ENCODE results near the gene EYA2. TPM values are rescaled to one million over a fixed set of nuclear protein-coding genes. Genes with fewer than 3 reads are reported as not detected.
"Not testable (repeated sequence)": the region's sequence is repeated elsewhere in the genome, so short reads cannot be mapped to it uniquely, and the experiment has no call there.

The EYA2 gene
- total RNA-seq, 1 donor from 2014 or later = 0.62 TPM

- no peak for ATAC-seq (ENCODE audit: low read depth)
- no peaks in the 10 kb centered on the region for H3K36me3 Mint-ChIP-seq (ENCODE audit: low read depth)
- H3K4me1 Mint-ChIP-seq = no peaks in the 10 kb centered on the region
- POLR2A ChIA-PET = no interaction called here
- intact Hi-C loops (cut with micrococcal nuclease) = no loop called here
- peaks cover 10% of the 10 kb centered on the region for H3K9me3 Mint-ChIP-seq
- DNase-seq = no peak
- CTCF ChIA-PET = no interaction called here
- H3K27me3 Mint-ChIP-seq = peaks cover 2% of the 10 kb centered on the region
- no peak overlapping the region for H3K27ac Mint-ChIP-seq
- no peak for TF ChIP-seq CTCF (IDR thresholded peaks at IDR 0.05)
- H3K4me3 Mint-ChIP-seq = no peak overlapping the region
Measured at GRCh38 chr20:46960536-46960935, 65.9 kb downstream of the EYA2 start.

- H3K9me3 Mint-ChIP-seq; intact Hi-C loops (cut with micrococcal nuclease); H3K27me3 Mint-ChIP-seq; POLR2A ChIA-PET; DNase-seq; H3K4me3 Mint-ChIP-seq; ATAC-seq (ENCODE audit: low read depth); H3K4me1 Mint-ChIP-seq; H3K36me3 Mint-ChIP-seq (ENCODE audit: low read depth); CTCF ChIA-PET; H3K27ac Mint-ChIP-seq: not testable (repeated sequence)
Measured at GRCh38 chr20:46961968-46962367, 67.3 kb downstream of the EYA2 start.

GRCh38 chr20:46962452-46963195 is 68.0 kb downstream of the EYA2 start:
- ATAC-seq (ENCODE audit: low read depth) (no peak), DNase-seq (no peak)
- no peak for TF ChIP-seq CTCF (IDR thresholded peaks at IDR 0.05)
- H3K27ac Mint-ChIP-seq = no peak overlapping the region
- H3K36me3 Mint-ChIP-seq (ENCODE audit: low read depth) = no peaks in the 10 kb centered on the region
- ChIA-PET CTCF (no interaction called here), POLR2A (no interaction called here)
- peaks cover 2% of the 10 kb centered on the region for H3K27me3 Mint-ChIP-seq
- intact Hi-C loops (cut with micrococcal nuclease) = no loop called here
- H3K9me3 Mint-ChIP-seq = no peaks in the 10 kb centered on the region
- H3K4me1 Mint-ChIP-seq = no peaks in the 10 kb centered on the region
- no peak overlapping the region for H3K4me3 Mint-ChIP-seq

- Mint-ChIP-seq H3K4me1 (no peaks in the 10 kb centered on the region), H3K36me3 (ENCODE audit: low read depth) (no peaks in the 10 kb centered on the region), H3K27ac (no peak overlapping the region), H3K4me3 (no peak overlapping the region), H3K9me3 (no peaks in the 10 kb centered on the region), H3K27me3 (peaks cover 2% of the 10 kb centered on the region)
- CTCF ChIA-PET = no interaction called here
- POLR2A ChIA-PET = no interaction called here
- intact Hi-C loops (cut with micrococcal nuclease) = no loop called here
- ATAC-seq (ENCODE audit: low read depth) (no peak), DNase-seq (no peak)
- no peak for TF ChIP-seq CTCF (IDR thresholded peaks at IDR 0.05)
Measured at GRCh38 chr20:46963196-46963529, 68.5 kb downstream of the EYA2 start.

- Mint-ChIP-seq H3K27ac (no peak overlapping the region), H3K36me3 (ENCODE audit: low read depth) (no peaks in the 10 kb centered on the region), H3K4me3 (no peak overlapping the region), H3K9me3 (no peaks in the 10 kb centered on the region), H3K27me3 (peaks cover 2% of the 10 kb centered on the region), H3K4me1 (no peaks in the 10 kb centered on the region)
- ChIA-PET POLR2A (no interaction called here), CTCF (no interaction called here)
- intact Hi-C loops (cut with micrococcal nuclease) = no loop called here
- DNase-seq (no peak), ATAC-seq (ENCODE audit: low read depth) (no peak)
- TF ChIP-seq CTCF (IDR thresholded peaks at IDR 0.05) = no peak
Measured at GRCh38 chr20:46963758-46964617, 69.3 kb downstream of the EYA2 start.
